GM12892 (cell line): Measurements from ENCODE around the gene CYTH2.

Experiments
- POLR2A ChIP-seq: IDR thresholded peaks from 2 replicates; pipeline ENCODE4 v1.6.1; 2011; ENCODE audit warnings: low read depth, low read length, control low read depth
- POLR2AphosphoS5 ChIP-seq: IDR thresholded peaks from 2 replicates; pipeline ENCODE4 v1.6.1; 2011; ENCODE audit warnings: low read depth, low read length, control low read depth
- TAF1 ChIP-seq: IDR thresholded peaks from 2 replicates; pipeline ENCODE4 v1.6.1; 2011; ENCODE audit warnings: low read depth, mild to moderate bottlenecking, control low read depth, low read length, borderline replicate concordance

DNA sequence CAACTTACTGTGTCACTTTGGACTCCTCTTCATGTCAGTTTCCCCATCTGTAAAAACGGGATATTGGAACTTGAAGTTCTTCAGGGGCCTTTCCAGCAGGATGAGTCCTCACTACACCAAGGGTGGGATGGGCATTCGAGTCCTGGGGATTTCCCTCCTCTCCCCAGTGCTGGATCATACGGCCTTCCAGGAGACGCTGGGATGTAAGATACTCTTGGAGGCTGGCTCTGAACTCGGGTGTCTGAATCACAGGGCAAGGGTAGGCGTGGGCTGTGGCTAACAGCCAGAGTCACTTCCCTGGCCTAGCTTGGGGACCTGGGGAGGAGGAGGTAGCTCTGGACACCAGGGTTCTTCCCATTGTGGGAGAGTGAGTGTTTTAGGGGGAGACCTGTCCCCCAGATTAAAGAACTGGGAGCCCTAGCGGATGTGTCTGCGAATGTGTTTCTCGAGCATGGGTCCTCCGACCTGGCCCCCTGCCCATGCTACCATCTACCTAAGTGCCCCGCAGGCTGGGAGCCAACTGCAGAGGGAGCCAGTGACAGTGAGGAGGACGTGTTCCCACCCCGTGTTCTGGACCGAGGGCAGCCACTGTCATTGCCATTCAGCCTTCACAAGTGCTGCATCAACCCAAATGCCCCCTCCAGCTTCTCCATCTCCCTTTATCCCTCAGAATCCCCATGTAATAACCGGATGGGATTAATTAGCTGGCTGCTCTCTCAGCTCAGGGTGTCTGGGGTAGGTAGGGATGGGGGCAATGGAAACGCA, 2.4 kb upstream of the CYTH2 start:
- no peak for TF ChIP-seq POLR2A
- no peak for TF ChIP-seq POLR2AphosphoS5
- TF ChIP-seq TAF1: no peak
